Loucy (cell line): Measurements from ENCODE around the gene WBP2.

ENCODE experiments used
- CTCF ChIP-seq: fragments of 200-600 bp; sonication (generic); conservative IDR thresholded peaks from 2 replicates; pipeline ENCODE4 v1.5.1; 2014; ENCODE audit warnings: mild to moderate bottlenecking, antibody characterized with exemption, low read length
- EZH2phosphoT487 ChIP-seq: fragments of 200-600 bp; IDR thresholded peaks from 2 replicates; pipeline ENCODE4 v1.6.1; 2018; ENCODE audit warnings: antibody characterized with exemption, mild to moderate bottlenecking, moderate library complexity, borderline replicate concordance

GRCh38 chr17:75831032-75831571 lies 24.0 kb downstream of the WBP2 start:
- TF ChIP-seq CTCF (no peak), EZH2phosphoT487 (no peak)
